Activated CD4-positive, alpha-beta T cell treated with anti-CD3 and anti-CD28 coated beads, Interleukin-2, amount 50 U/mL, for 24 hours (primary cell): Measurements from ENCODE around the gene JAKMIP2.
"Not testable (repeated sequence)": the region's sequence is repeated elsewhere in the genome, so short reads cannot be mapped to it uniquely, and the experiment has no call there.

Experiments used
- DNase-seq, 2 donors: peaks; one replicate each; pipeline ENCODE4 v3.0.0-alpha.2; 2020; ENCODE audit warnings: low read depth in 1 of 2, low spot score in 1 of 2

Gene JAKMIP2

DNA sequence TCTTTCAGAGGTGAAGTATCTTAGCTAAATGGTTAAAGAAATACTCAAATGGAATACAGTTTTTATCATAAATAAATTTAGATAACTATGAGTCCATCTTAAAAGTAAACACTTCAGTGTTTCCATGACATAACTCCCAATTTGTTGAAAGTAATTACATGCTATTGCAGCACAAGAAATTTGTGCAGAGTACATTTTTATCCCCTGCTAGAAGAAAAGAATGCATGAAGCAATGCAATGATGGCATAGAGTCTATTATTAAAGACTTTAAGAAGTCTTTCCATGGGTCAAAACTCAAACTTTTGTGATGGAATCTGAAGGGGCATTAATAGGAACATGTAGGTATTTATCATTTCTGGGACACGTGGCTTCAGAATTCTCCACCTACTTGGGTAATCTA, 166.1 kb downstream of the JAKMIP2 start:
- no peak for DNase-seq

DNA sequence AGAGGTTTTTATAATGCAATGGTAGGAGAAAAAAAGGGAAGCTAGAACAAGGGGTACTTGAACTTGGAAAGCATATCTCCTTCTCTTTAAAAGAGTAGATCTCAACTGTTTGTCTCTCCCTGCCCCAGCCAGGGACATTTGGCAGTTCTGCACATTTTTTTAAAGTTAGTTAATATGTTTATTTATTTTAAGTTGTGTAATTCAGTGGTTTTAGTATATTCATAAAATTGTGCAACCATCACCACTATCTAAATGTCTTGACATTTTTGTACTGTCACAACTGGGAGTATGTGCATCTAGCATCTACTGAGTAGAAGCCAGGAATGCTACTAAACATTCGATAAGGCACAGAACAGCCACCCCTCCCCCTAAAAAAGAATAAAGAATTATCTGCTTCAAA, 169.2 kb downstream of the JAKMIP2 start:
- DNase-seq: no peak

DNA sequence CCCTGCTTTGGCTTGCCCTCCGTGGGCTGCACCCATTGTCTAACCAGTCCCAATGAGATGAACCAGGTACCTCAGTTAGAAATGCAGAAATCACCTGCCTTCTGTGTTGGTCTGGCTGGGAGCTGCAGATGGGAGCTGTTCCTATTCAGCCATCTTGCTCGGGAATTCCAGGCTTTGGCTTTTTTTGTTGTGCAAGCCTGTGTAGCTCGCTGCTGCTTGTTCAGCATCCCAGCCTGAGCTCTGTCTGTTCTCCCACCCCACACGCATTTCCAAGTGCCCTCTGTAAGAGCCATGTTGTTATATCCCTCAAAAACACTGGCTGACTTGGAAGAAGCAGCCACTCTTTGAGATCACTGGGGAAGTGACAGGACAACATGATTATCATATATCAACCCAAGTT, 171.0 kb downstream of the JAKMIP2 start:
- DNase-seq: no peak

DNA sequence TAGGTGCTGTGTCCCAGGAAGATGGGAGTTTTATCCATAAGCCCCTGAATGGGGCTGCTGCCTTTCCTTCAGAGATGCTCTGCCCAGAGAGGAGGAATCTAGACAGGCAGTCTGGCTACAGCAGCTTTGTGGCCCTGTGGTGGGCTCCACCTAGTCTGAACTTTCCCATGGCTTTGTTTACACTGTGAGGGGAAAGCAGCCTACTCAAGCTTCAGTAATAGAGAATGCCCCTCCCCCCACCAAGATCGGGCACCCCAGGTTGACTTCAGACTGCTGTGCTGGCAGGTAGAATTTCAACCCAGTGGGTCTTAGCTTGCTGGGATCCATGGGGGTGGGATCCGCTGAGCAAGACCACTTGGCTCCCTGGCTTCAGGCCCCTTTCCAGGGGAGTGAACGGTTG, 171.7 kb downstream of the JAKMIP2 start:
- no peak for DNase-seq

DNA sequence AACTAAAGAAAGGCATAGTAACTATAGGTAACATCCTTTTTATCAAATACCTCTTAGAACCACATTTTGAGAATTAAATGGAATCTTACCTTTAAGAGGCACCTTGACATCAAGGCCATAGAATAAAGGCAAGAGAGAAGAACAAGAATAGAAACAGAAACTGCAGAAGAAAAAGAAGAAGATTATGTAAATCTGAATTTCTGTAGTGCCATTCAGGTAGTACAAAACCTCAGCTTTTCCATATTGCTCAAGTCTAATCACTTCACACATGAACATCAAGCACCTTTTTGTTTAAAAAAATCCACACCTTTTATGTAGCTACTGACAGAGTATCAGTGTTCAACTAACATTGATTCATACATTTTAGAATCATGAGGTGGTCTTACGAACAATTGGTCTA, 180.9 kb downstream of the JAKMIP2 start:
- DNase-seq: no peak

DNA sequence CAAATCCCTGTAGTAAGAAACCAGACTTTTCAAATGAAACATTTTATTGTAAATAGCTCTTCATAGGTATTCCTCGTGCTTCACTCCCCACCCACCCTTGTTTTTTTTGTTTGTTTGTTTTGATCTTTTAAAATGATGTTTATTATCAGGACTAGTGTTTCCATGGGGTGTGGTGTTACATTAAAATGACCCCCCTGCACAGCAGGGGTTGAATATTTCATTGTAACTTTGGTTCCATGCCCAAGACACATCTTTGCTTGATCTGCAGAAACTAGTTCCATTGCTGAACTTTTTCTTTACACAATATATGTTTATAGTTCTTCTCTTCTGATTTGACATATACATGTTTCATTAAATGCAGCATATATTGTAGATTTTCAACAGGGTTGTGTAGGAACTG, 191.4 kb downstream of the JAKMIP2 start:
- no peak for DNase-seq

DNA sequence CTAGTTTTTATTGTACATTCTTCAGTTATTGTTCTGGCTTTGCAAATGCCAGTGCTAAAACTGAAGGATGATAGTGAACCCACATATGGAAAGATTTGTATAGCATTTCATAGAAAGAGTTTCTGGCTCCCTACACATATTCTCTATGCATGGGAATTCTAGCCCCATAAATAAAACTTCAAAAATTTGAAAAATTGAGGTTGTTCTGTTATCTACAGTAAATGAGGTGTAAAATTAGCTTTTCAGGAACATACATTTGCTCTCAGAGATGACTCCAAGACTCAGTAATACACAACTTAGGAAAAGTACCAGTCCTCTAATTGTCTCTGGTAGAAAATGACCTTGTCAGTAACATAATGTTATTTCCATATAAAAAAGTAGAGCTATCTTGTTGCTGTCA, 192.4 kb downstream of the JAKMIP2 start:
- DNase-seq: no peak

DNA sequence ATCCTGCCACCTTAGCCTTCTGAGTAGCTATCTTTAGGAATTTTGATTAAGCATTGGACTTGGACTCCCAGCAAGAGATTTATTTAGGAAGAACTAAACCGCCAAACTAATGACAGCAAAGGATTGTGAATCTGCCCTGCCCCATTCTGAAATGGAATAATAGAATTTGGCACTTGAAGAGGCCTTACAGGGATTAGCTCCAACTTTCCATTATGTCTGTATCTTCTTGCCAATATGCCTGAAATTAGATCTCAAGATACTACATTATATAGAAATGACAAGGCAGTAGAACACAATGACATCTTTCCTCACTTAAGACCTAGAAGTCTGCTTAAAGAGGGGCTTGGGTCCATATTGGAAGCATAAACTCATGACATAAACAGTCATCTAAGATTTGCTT, 195.7 kb downstream of the JAKMIP2 start:
- DNase-seq: no peak

DNA sequence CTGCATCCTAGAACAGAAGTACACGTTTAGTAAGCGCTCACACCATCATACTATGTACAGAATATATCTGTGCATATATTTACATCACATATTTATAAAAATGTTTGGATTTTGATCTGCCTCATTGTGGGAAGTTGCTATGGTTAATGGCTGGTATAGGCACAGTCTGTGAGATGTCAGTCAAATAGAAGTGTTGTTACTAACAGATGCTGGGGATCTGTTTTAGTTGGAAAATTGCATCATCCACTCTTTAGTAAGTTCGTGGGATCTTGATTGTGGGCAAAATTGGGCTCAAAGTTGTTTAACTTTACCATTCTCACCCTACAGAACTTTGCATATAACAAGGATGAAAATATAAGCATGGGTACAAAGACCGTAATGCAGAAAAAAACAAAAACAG, 196.3 kb downstream of the JAKMIP2 start:
- no peak for DNase-seq

DNA sequence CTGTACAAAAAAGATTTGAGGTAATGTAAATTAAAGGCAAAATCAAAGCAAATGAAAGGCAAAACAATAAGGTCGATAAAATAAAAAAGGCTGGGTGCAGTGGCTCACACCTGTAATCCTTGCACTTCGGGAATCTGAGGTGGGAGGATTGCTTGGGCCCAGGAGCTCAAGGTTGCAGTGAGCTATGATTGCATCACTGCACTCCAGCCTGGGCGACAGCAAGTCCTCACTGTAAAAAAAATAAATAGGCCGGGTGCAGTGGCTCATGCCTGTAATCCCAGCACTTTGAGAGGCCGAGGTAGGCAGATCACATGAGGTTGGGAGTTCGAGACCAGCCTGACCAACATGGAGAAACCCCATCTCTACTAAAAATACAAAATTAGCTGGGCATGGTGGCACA, 200.3 kb downstream of the JAKMIP2 start:
- not testable (repeated sequence) for DNase-seq

DNA sequence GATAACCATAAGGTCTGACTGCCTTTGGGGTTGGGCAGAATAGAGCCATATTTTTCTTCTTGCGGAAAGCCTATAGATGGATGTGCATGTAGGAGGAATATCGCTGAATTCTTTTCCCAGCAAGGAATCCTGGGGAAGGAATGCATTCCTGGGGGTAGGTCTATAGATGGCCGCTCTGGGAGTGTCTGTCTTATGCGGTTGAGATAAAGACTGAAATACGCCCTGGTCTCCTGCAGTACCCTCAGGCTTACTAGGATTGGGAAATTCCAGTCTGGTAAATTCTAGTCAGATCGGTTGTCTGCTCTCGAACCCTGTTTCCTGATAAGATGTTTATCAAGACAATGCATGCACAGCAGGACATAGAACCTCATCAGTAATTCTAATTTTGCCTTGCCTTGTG, 202.1 kb downstream of the JAKMIP2 start:
- not testable (repeated sequence) for DNase-seq

DNA sequence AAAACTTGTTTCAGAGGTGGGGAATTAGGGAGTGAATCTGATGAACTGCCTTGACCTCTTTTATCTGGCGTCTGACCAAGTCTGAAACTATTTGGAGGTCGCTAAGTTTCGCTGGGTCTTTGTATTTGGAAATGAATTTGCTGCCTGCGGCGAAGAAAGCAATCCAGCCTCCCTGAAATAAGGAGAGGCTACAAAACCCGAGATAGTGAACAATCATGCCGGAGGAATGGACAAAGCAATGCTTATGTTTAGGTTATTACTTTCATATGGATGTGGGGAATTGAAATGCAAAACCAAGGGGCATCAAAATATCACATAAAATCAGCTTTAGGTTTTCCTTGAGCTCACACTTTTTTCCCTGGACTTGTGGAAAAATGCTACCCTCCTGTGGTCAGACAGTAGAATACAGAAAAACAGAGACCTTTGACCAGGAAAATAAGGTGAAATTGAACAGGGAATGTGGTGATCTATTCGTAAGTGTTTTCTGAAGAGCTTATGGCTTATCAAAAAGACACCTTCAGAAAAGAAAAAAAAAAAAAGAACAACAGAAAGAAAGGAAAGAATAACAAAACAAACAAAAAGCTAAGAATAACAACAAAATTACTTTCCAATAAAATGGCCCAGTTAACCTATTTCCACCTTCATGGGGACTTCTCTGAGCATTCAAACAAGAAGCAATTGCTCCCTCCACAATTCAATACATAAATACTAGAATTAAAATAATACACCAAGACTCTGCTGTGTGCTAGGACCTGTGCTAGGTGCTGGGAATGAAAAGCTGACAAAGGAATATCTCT, 204.1 kb downstream of the JAKMIP2 start:
- no peak for DNase-seq

DNA sequence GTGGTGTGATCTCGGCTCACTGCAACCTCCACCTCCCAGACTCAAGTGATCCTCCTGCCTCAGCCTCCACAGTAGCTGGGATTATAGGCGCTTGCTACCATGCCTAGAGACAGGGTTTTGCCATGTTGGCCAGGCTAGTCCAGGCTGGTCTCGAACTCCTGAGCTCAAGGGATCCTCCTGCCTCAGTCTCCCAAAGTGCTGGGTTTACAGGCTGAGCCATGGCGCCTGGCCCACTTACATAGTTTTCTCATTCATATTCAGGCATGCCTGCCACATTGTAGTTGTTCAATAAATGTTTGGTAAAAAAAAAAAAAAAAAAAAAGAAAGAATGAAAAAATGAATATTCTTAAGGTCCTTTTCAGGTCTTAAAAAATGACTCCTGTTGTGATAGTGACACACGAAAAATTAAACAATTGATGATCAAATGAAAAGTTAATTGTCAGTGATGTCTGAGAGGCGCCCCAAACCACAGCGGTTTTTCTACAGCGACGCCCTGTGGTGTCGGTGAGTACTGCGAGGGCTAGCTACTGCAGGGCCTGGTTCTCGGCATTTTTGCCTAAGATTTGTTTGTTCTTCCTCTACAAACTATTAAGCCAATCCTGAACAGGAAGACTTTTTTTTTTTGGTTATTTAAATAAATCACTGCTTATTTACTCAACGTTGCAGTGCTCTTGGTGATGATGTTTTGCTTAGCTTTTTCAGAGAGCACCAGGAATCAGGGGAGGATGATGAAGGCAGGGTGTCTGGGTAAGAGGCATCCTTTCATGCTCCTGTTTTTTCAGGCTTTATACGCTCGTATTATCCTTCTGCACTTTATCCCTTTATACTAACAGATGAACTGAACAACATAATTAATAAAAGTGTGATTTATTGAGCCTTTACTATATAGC, 205.6 kb downstream of the JAKMIP2 start:
- no peak for DNase-seq

DNA sequence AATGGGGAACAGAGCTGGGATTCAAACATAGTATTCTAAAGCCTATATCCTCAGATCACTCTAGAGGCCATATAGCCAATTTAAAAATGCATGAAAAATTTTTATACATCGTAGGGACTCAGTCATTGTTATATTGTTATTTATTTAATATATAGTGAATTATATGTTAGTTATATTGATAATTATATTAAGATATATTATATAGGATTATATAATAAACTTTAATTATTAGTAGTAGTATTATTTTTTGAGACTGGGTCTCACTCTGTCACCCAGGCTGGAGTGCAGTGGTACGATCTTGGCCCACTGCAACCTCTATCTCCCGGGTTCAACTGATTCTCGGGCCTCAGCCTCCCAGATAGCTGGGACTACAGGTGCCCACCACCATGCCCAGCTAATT, 206.9 kb downstream of the JAKMIP2 start:
- no peak for DNase-seq

DNA sequence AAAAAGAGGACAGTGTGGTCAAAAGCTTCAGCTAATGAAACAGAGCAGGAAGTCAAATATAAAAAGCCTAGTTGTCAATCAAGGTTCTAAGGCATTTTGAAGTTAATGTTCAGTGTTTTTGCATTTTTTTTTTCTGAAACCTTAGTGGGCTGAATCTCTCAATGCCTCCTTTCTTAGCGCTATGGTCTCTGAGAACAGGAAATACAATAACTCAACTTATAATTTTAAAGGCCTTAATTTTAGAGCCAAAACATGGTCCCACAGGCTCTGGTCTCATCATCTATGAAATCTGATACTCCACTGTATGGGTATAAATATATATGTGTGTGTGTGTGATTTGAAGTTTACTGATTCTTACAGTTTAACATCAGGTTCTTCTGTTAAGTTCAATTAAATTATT, 209.3 kb downstream of the JAKMIP2 start:
- DNase-seq: no peak

DNA sequence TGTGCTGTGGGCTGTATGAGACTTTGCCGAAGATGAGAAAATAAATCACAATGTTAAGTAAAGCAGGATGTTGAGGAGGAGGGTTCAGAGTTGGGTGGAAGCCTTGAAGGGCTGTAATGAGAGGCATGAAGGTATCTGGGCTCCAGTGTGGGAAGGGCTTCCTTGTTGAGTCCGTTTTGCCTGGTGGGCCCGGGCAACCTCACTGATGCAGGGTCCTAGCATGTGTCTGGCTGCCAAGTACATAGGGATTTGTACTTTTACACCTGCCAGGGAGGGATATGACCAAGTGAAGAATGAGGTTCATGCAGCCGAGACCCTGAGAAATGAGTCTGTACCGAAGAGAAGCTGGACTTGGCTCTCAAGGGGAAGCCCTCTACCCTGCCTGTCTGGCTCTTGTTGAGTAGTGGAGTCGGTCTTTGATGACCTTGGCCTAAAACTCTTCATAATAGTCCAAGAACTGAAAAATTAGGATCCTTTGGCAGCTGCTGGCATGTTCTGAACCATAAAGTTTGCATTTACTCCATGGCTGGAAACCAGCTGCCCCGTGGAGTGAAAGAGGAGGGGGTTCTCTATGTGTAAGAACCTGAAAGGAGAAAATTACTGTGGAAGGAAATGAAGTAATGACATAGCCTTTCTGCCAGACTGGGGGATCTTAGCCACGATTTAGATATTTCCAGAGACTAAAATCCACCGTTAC, 213.7 kb downstream of the JAKMIP2 start:
- DNase-seq: no peak

DNA sequence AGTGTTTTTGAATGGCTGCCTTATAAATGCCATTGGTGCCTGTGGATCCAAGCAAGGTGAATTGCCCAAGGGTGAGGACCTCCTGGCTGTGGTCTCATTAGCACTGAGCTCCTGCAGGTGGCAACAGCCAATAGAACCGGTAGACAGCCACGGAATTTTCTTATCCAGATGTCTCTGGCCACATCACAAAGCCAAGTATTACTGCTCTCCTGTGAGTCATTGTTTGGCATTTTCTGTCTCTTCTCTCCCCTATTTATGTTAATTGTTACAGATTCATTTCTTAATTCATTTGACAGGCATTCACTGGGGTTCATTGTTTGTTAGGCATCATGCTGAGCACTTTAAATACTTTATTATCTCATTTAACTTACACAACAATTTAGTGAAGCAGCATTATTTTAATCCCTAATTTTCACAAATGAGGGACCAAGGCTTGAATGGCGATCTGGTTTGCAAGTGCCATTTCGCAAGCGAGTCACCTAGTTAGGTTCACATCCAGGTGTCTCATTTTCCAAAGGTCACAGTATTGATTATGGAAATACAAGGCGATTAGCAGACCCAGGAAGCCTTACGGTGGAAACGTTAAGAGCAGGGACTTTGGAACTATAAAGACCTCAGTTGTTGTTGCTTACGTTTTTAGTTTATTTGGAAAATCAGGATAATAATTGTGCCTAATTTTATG, 214.5 kb downstream of the JAKMIP2 start:
- no peak for DNase-seq

DNA sequence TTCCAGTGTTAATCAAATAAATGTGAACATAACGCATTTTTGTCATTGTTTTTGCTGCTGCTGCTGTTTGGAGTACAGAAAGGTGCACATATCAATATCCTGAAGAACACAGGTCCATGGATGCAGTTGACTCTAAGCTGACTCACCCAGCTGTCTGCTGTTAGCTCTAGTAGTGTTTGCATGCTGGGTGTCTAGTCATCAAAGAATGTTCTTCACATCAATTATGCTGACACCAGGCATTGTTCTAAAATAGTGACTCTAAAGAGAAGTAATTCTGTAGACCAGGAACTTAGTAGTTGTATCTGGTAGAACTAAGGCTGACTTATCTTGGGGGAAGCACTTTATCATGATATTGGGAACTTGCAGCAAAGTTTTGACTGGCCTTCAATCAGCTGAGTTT, 217.0 kb downstream of the JAKMIP2 start:
- no peak for DNase-seq

DNA sequence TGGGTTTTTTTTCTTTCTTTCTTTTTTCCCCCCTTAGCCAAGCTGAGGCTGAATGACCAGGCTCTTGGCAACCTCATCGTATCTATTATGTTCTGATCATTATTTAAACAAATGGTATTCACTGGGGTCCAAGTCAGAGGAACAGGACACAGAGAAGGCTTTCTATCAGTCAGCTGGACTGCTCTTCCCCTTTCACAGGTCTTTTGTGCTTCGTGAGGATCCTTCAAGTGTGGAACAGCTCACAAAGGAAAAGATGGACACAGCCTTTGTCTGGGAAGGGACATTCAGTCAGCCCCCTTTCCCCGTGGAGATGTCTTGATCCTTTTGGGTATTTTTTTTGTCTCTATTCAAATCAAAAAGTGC, 218.4 kb downstream of the JAKMIP2 start:
- DNase-seq: no peak

DNA sequence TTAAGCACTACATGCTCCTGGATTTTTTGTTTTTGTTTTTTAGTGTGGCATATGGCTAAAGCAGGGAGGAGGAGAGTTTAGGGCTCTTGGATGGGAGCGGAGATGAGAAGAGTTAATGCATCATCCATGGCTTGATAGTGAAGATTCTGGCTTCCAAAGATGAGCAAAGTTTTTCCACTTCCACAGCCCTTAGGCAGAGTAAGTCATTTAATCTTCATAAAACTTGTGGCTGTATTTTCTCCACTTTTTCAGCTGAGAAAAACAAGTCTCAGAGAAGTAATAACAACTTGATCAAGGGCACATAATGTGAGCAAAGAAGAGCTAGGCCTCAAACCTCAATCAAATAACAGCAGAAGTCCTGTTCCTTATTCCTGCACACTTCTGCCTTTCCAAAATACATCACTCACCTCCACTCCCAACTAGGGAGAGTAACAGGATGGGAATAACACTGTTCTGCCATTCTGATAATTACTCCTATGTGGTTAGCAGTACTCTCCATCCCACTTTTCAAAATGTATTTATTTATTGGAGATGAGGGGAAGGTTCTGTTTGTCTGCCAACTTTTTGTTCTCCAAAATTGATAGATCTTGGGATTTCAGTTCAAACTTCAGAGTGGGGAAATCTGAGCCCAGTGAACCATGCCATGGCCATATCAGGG, 218.9 kb downstream of the JAKMIP2 start:
- DNase-seq: no peak

DNA sequence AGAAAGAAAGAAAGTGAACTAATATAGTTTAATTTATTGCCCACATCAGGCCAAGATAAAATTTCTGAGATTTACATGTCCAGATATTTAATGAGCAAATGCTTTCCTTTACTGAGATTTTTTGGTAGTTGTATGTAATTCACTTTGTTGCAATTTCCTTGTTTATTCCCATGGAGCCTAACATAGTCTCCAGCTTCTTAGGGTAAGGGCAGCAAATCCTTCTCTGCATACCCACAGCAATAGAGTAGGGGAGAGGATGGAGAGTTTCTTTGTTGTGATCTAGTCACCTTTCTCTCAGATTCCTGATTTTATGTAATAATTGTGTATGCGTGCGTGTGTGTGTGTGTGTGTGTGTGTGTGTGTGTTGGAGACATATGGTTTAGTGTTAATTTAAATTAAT, 221.1 kb downstream of the JAKMIP2 start:
- DNase-seq: no peak
